ENCODE measurements around the gene DCLK1.
A peak's percentile ranks its signal among the peaks of the same experiment; 100 is the strongest.

The DCLK1 gene

DNA sequence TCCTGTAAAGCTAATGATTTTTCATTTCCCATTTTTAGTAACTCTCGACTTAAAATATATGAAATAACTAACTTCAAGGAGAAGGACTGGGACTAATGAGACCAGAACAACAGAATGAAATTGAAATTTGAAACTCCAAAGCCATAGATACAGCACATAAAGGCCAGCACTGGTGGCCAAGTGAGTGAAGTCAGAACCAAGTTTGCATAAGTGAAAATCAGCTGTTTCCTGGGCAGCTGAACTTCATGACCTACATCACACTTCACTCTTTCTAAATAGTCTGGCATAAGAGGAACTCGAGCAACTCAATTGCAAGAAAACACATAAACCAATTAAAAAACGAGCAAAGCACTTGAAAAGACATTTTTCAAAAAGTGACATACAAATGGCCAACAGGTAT lies 84.5 kb downstream of the DCLK1 start:
- DNase-seq = no peak

DNA sequence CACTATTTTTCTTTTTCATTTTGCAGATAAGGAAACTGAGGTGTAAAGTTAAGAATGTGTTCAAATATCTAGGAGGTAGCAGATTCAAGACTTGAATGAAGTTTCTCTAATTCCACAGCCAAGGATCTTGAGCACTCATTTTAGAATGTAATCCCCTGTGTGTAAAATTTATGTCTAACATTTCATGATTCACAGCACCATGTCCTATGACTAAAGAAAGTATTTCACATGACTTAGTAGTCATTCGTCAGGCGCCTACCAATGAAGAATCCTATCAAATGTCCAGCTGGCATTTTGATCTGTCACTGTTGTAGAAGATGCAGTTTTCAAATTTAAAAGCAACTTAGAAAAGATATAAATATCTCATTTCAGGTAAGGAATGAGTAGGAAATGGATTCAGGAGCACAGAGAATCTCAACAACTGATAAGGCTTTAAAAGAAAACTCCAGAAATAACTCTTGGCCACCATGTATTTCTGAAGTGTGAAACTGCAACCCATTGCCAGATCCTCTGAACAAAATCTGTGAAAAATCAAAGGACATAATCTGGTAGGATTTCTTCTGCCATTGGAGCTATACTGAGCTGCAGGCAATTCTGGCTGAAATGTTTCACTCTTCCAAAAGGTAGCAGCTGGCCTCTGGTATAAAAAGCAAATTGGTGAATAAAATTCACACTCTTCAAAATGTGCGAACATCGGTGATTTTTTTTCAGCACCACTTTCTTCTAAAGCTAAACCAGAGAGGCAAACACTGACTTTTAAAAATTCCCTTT lies 92.2 kb downstream of the DCLK1 start:
- no peak for DNase-seq

DNA sequence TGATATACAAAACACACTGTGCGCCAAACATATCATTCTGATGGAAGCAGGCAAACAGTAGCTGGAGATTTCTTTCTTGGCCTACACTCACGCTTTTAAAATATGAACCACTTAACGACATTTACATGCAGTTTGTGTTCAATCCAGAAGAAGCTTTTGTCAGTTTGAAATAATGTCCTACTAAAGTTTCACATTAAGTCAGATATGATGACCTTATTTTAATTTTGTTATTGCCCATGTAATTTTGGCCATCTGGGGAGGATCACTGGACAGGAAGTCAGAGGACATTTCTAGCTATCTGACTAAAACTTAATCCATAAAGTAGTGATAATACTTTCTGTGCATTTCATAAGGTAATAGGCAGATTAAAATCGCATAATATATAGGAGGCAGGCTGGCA lies 98.1 kb downstream of the DCLK1 start:
- no peak for DNase-seq

DNA sequence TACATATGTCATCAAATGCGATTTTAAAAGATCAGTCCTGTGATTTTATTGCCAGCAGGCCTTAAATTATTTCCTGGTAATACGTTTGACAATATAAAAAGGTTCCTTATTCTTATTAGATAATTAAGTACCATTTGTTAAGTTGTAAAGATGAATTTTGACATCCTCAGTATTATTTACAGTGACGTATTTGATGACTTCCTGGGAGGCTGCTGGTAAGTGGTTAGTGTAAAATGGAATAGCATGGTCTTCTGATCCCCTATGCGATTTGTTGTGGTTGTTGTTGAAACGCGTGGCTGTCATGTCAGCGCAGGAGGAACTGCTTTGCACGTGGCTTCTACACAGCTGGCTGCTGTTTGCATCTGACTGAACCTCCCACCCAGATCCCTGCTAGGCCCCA lies 99.7 kb downstream of the DCLK1 start:
- DNase-seq = no peak

DNA sequence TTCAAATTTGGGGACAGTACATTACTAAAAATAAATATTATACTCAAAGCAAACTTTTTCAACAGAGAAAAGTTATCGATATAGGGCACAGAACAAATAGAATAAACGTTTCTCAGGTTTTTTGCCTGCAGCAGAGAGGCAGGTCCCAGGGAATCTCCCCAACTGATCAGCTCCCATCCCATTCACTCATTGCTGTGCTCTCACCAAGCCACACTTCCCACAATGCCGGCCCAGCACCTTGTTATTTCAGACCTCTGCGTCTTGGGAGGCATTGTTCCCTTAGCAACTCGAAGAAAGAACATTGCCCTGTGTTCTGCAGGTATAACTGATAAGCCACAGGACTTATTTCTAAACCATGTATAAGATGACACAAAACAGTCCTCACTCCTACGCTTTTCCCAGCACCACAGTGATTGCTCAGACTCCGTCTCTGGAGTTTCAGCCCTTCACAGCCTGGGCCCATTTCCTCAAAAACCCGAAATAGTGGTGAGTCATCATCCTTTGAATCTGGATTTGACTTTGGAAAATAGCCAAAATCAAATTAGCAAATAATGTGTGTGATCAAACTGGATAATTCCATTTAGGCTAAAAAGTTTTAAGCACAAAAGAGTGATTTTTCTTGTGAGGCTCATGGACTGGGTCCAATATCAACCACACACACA lies 100.4 kb downstream of the DCLK1 start:
- peak in 4 of 51 donors; percentile 13 to 59 (median 16) for DNase-seq

DNA sequence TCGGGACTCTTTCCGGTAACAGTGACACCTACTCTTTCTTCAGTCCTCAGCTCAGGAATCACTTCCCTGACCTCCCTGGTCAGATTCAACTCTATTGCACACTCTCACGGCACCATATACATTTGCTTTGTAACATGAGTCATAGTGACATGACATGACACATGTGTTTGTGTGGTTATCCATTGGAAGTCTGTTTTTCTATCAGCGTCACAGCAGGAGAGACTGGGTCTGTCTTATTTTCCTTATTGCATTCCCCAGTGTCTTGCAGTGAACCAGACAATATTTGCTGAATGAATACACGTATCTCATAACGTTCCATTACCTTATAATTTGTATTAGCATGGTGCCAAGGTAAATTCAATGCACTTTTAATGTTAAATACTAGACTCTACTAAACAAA lies 102.0 kb downstream of the DCLK1 start:
- DNase-seq = no peak

DNA sequence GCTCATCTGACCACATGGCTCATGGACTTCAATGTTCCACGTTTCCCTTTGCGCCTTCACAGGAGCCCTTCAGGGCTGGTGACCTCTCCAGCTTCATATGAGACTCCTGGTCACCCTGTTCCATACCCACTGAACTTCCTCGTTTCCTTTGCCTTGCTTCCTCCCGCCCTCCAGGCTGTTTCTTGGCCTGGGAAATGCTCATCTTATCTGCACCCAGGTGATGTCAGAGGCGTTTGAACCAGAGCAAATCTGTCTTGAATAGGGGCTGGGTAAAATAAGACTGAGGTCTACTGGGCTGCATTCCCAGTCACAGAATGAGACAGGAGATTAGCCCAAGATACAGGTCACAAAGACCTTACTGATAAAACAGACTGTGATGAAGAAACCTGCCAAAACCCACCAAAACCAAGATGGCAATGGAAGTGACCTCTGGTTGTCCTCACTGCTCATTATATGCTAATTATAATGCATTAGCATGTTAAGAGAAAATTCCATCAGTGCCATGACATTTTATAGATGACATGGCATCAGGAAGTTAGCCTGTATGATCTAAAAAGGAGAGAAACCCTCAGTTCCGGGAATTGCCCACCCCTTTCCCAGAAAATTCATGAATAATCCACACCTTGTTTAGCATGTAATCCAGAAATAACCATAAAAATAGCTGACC lies 102.7 kb downstream of the DCLK1 start:
- no peak for DNase-seq

DNA sequence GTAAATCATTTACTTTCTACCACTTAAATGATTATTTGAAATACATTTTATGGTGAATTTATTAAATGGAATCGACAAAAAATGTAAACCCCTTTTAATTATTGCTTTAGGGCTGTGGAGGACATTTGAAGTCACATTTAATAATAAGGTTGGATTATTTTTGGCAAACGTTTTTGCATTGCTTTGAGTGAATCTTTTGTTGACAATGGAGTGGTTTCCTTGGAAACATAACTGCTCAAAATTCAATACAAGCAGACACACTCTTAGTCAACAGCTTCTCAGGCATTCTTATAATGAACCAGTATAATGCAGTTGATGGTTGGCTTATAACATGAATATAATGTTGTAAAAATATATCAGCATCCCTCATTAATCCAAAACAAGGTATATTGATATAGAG lies 104.7 kb downstream of the DCLK1 start:
- DNase-seq = no peak

DNA sequence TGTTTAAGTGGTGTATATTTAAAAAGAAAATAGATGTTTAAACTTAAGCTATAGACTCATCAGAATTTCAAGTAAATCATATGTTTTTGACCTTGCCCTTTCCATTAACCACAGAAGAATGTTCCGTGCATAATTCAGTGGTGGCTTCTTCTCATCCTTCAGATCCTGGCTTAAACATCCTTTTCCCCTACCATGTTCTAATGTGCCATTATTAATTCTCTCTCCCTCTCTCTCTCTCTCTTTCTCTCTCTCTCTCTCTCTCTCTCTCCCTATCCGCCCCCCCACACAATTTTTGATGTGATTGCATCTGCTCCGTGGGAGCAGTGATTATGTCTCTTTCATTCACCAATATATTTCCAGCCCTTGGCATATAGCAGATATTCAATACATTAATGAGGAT lies 116.4 kb downstream of the DCLK1 start:
- no peak for DNase-seq

DNA sequence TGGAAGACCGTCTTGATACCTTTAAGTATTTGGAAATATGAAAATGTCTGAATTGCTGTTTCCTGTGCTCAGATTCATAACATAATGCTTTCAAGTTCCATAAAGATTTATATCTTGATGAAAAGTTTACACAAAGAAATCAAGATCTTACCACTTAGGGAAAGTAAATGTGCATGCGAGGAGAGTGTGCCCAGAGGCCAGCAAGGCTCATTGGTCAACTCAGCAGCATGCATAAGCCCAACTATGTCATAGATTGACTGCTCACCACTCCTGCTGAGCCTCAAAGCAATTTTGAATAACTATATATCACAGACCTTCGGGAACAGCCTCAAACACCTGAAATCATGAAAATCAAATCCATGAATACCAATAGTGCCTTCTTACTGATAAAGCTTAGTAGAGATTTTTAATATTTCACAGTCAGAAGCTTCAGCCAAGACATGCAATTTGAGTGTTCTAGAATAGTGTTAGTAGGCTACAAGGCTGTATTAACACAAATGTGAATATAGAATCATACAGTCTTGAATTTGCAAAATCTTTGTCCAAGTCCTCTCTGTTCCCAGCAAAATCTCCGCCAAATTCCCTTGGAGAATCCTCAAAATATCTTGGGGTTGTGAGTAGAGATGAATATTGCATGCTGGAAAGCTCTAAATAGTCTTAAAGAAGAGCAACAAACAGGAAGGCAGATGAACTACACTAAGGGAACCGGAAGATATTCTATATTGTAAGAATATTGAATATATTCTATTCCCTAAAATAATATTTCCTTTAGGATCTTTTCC lies 124.1 kb downstream of the DCLK1 start:
- no peak for DNase-seq

DNA sequence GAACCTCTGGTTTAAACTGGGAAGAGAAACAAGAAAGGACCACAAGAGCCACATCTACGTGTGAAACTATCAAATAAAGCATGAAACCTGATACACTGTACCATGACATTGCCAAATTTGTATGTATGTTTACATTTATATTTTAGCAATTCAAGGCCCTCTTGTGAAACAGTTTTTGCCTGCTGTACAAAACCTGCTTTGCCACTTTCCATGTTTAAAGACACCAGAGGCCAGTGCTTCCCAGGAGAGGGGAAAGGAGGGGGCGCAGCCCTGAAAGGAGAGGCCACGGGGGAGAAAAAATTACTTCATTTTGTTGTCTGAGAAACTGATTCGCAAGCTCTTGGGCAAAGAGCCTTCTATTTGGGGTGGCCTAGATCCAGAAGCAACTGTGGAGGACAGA lies 124.8 kb downstream of the DCLK1 start:
- DNase-seq = no peak

DNA sequence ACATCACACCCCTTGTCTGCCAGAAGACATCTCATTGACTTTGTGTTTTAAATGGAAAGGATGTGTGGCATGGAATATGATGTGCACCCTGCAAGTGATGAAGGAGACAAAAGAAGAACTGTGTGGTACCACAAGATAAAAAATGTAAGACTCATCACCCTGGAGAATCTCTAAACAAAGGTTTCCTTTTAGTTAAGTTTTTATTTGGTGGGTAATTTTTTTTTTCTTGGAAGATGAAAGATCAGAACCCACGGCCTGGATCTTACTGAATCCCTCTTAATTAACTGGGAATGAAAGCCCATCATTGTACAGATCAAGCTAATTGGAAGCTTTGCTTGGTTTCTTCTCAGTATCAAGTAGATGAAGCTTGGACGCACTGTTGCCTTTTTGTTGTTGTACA lies 129.6 kb downstream of the DCLK1 start:
- no peak for DNase-seq

DNA sequence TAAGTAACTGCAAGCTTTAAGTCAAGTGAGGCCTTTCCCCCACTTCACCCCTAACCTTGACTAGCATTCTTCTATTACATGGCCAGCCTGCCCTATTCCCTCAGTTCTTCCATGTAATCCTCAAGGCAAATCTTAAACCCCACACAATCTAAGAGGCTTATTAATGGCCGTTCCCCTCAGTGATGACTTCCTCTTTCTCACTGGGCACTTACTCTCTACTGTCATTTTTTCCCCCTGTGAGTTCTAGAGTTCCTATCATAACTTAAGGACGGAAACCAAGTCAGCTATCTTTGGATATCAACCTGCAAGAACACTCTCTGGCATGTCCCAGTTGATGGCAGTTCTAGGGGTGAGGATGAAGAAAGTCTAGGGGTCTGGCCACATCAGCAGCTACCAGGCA lies 131.2 kb downstream of the DCLK1 start:
- no peak for DNase-seq

DNA sequence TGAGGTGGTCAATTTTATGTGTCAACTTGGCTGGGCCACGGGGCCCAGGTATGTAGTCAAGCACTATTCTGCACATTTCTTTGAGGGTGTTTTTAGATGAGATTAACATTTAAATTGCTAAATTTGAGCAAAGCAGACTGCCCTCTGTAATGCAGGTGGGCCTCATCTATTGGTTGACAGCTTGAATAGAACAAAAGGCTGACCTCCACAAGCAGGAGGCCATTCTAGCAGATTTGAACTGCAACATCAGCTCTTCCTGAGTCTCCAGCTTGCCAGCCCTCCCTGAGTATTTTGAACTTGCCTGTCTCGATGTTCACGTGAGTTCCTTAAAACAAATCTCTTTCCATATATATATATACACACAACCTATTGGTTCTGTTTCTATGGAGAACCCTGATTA lies 134.8 kb downstream of the DCLK1 start:
- no peak for DNase-seq

DNA sequence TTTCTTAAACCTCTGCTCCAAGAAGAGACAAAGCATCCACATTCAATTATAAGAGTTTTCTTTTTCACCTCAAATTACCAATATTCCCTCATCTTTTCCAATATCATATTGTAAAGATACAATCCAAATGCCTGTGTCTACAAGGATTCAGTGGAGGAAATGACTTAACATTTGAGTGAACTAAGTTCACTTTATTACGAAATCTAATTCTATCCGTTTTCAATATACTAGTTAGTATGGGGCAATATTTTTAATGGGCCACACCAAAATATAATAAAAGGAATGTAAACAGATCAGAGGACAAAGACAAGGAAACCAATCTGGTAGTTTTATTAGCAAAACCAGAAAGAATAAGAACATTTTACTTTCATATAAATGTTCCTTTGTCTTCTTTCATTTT lies 136.0 kb downstream of the DCLK1 start:
- no peak for DNase-seq

DNA sequence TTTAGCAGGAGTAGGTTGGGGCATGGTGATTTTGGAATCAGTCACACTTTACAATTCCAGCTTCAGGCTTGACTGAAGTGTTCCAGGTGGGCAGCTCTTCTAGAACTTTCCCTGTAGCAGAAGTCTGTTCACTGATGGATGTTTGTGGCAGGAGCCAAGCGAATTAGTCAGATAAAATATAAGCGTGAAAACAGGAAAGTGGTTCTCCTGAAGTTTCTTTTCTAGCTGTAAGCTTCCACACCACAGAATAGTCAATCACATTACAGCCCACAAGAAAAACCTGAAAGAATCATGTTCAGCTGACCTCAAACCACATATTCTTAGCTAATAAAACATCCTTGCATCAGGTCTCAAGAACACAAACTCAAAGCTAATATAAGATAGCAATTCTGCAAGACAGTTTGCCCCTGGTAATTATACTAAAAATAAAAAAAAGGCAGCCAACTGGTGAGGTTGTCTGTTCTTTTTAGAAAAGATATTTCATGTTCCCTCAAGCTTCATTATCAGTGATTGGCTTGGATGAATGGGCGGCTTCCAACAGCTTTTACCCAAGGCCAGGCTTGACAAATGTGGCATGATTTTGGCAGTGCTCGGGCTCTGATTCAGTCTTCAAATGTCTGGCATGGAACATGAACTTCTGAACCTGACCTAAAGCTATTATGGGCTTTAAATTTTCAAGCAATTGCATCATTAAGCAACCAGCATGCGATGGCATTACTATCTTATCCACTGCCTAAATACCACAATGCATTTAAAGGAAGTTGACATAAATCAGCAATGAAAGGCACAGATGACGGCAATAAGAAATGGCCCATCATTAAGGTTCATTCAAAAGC lies 136.8 kb downstream of the DCLK1 start:
- DNase-seq = peak in 4 of 51 donors; percentile 16 to 38 (median 30)

DNA sequence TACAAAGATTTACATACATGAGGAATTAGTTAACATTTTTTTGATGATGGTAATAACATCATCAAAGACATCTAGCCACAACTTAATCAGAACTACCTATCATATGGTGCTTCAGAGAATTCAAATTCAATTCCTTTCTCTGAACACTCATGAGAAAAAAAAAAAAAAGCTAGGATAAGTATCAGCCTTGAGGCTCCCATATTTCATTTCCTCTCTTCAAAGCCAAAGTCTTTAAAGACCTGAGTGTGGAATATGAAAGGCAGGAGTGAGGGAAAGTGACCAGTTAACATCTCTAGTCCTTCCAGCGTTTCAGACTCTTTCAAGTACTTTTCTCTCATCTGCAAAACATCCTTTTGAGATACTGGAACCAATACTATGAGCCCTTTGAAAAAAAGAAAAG lies 137.5 kb downstream of the DCLK1 start:
- DNase-seq = no peak

DNA sequence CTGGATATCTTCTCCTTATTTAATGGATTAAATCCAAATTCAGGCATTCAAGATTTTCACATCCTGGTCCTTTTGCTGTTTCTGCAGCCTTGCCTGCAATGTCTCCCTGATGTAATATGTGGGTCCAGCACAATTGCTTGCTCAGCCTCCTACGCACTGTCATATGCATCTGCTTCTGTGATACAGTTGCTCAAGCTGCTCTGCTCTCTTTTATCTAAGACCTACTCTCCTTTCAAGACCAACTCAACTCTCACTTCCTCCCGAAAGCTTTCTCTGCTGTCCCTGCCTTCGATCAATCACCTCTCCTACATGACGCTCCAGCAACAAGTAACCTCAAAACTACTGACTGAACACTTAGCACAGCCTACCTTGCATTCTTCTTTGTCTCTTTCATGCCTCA lies 138.2 kb downstream of the DCLK1 start:
- DNase-seq = peak in 1 of 51 donors; percentile 37

DNA sequence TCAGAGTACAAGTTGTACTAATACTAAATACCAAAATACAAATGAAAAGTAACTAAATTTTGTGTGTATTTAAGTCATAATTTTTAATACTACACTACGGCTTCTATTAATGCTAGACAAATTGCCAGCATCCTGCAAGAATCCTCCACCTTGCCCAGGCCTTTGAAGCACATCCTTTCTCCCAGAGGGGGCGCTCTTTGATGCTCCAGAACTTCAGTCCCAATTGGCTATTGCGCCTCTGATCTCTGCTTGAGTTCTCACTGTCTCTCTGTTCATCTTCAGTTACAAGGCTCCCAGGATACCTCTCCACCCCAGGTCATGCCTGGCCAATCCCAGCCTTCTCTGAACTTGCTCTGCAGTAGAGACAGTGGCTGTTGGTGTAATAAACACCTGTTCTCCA lies 141.0 kb downstream of the DCLK1 start:
- DNase-seq = no peak

DNA sequence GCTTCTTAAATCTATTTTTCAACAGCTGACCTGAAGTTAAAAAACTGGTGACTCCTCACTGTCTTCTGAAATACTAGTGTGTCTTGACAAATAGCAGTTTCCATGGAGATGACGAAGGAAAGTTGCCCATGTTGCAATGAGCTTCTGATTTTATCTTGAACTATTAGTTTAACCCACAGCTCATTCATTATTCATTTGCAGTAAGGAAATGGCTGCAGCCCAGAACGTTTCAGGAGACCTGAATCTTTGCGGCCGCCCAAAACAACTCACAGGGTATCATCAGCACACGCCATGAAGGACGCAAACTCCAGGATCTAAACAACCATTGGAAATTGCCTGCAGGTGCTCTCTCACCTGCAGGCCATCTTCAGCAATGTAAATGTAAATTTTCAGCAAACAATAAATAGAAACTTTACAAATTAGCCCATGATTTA lies 142.5 kb downstream of the DCLK1 start:
- no peak for DNase-seq

All from hypothalamus (tissue), 51 donors.